Endothelial cell of umbilical vein (primary cell): ENCODE measurements around the gene ARID3B. TPM values are rescaled to one million over a fixed set of nuclear protein-coding genes. Genes with fewer than 3 reads are reported as not detected.

Experiments used
- BruUV-seq: library from RNA; stranded (reverse); fragments of 400-500 nt; replicated peaks from 2 replicates; lab custom pipeline; 2021; lab: Mats Ljungman, UMichigan
- CTCF ChIA-PET: fragments of 300-600, 350-600 bp; sonication (Branson Sonifier 250); formaldehyde crosslinking; loops from one replicate; lab custom pipeline; 2021; ENCODE audit warnings: antibody characterized with exemption, inconsistent platforms; lab: Charles Lee
- POLR2A ChIA-PET: fragments of 300-600, 350-600 bp; sonication (Branson Sonifier 250); formaldehyde crosslinking; loops from one replicate; lab custom pipeline; 2021; ENCODE audit warnings: antibody characterized with exemption, inconsistent platforms; lab: Charles Lee
- DNase-seq: peaks from one replicate; pipeline ENCODE4 v3.0.0-alpha.2; 2011; ENCODE audit warnings: low read depth, low spot score
- FAIRE-seq: peaks from 2 replicates; lab custom pipeline; 2011; peaks lifted over from hg19 to GRCh38; lab: Jason Lieb, UNC
- H2AFZ ChIP-seq: 2 replicates; pipeline ENCODE4 v1.6.0; 2012; ENCODE audit warnings: low read depth, low read length, control low read depth, inconsistent platforms
- H3K27ac ChIP-seq: 2 replicates; pipeline ENCODE4 v1.5.1; 2011; ENCODE audit warnings: low read depth, mild to moderate bottlenecking, control low read depth, low read length, moderate library complexity; ENCODE audit not compliant: insufficient read depth
- H3K27me3 ChIP-seq, 2 experiments: 2 replicates each; pipeline versions ENCODE4 v1.6.0 to v1.6.1; 2011; ENCODE audit warnings: low read length in 2 of 2, mixed read lengths in 1 of 2; ENCODE audit not compliant: control insufficient read depth in 2 of 2, insufficient read depth in 2 of 2
- H3K36me3 ChIP-seq, 2 experiments: 2 replicates in 1 of 2; 3 replicates in 1 of 2; pipeline ENCODE4 v1.5.1; 2011; ENCODE audit warnings: low read length in 2 of 2, mild to moderate bottlenecking in 1 of 2, moderate library complexity in 1 of 2; ENCODE audit not compliant: control insufficient read depth in 2 of 2, insufficient read depth in 2 of 2; ENCODE audit errors: extremely low read depth in 1 of 2
- H3K4me1 ChIP-seq: 3 replicates; pipeline ENCODE4 v1.5.1; 2011; ENCODE audit warnings: mild to moderate bottlenecking, low read length; ENCODE audit not compliant: control insufficient read depth, insufficient read depth; ENCODE audit errors: extremely low read depth
- H3K4me2 ChIP-seq: 2 replicates; pipeline ENCODE4 v1.6.1; 2011; ENCODE audit warnings: low read length, control low read depth, mixed read lengths; ENCODE audit not compliant: insufficient read depth
- H3K4me3 ChIP-seq, 3 experiments: fragments of 200-600 bp in 1 of 3; sonication (generic), shearing (Covaris generic) in 1 of 3; replicated peaks in 1 of 3; 2 replicates each; pipeline ENCODE4 v1.5.1; 2011 to 2016; ENCODE audit warnings: control low read depth in 3 of 3, low read length in 3 of 3, mild to moderate bottlenecking in 2 of 3, inconsistent platforms in 1 of 3, low read depth in 1 of 3, moderate library complexity in 1 of 3; ENCODE audit not compliant: insufficient read depth in 1 of 3
- H3K79me2 ChIP-seq: 2 replicates; pipeline ENCODE4 v1.6.0; 2012; ENCODE audit warnings: low read length, inconsistent platforms; ENCODE audit not compliant: control insufficient read depth, insufficient read depth
- H3K9ac ChIP-seq: replicated peaks from 2 replicates; pipeline ENCODE3; 2011; ENCODE audit warnings: low read length, control low read depth; ENCODE audit not compliant: insufficient read depth; ENCODE audit errors: extremely low read depth
- H3K9me1 ChIP-seq: replicated peaks from 3 replicates; pipeline ENCODE4 v1.6.0; 2011; ENCODE audit warnings: mild to moderate bottlenecking, low read length; ENCODE audit not compliant: control insufficient read depth, insufficient read depth; ENCODE audit errors: extremely low read depth
- H3K9me3 ChIP-seq: replicated peaks from 2 replicates; pipeline ENCODE4 v1.5.1; 2012; ENCODE audit warnings: low read length, inconsistent platforms; ENCODE audit not compliant: control insufficient read depth, insufficient read depth
- H4K20me1 ChIP-seq: replicated peaks from 2 replicates; pipeline ENCODE3; 2011; ENCODE audit warnings: mild to moderate bottlenecking, low read length; ENCODE audit not compliant: control insufficient read depth, insufficient read depth; ENCODE audit errors: extremely low read depth
- CTCF ChIP-seq, 2 donors: IDR thresholded peaks; 1 replicate in 1 of 2; 2 replicates in 1 of 2; pipeline ENCODE4 v1.5.1; 2011; ENCODE audit warnings: low read length in 2 of 2, mild to moderate bottlenecking in 2 of 2, moderate library complexity in 2 of 2, control low read depth in 1 of 2, inconsistent platforms in 1 of 2, low read depth in 1 of 2; ENCODE audit not compliant: insufficient read depth in 1 of 2; ENCODE audit errors: extremely low read depth in 1 of 2
- FOS ChIP-seq: IDR thresholded peaks from 2 replicates; pipeline ENCODE4 v1.6.1; 2011; ENCODE audit warnings: mild to moderate bottlenecking, low read length, moderate library complexity, borderline replicate concordance; ENCODE audit not compliant: insufficient read depth
- GATA2 ChIP-seq: IDR thresholded peaks from 2 replicates; pipeline ENCODE4 v1.7.0; 2011; ENCODE audit warnings: low read depth, mild to moderate bottlenecking, moderate library complexity, mixed read lengths, low read length; ENCODE audit not compliant: insufficient read length, insufficient read depth
- JUN ChIP-seq: IDR thresholded peaks from 2 replicates; pipeline ENCODE4 v1.6.1; 2011; ENCODE audit warnings: borderline replicate concordance, low read depth; ENCODE audit not compliant: insufficient read length, insufficient read depth
- MYC ChIP-seq: IDR thresholded peaks from one replicate; pipeline ENCODE4 v1.6.1; 2011; ENCODE audit warnings: mild to moderate bottlenecking, low read depth, low read length
- POLR2AphosphoS5 ChIP-seq: IDR thresholded peaks from 2 replicates; pipeline ENCODE4 v1.6.1; 2012; ENCODE audit warnings: low read depth, mild to moderate bottlenecking, control low read depth, low read length, moderate library complexity; ENCODE audit not compliant: insufficient read depth
- dilution Hi-C: fragments of 300-500 bp; cut with MboI; formaldehyde crosslinking; loops from one replicate; pipeline ENCODE4 v1.15.0; 2019; ENCODE audit warnings: low sequenced_read_pairs; ENCODE audit not compliant: extremely low pct_ligation_motif_present
- intact Hi-C: fragments of 100-400 bp; cut with micrococcal nuclease; formaldehyde crosslinking; loops from one replicate; pipeline ENCODE4 v1.10.0; 2022
- polyA plus RNA-seq, 4 experiments: library from polyadenylated mRNA; depleted of rRNA in 3 of 4; stranded (reverse) in 3 of 4; unstranded in 1 of 4; fragments of >200 nt; gene quantifications; 2 replicates each; pipeline versions ENCODE4 v1.2.1 to v1.2.3, GENCODE V29; 2011 to 2012; ENCODE audit warnings: missing spikeins in 1 of 4
- total RNA-seq: library from RNA; stranded (reverse); gene quantifications from 2 replicates; pipeline ENCODE4 v1.2.3, GENCODE V29; 2021
- TF ChIP-seq, protein P1 (sequence below): IDR thresholded peaks from 2 replicates; pipeline ENCODE4 v1.6.1; 2011; ENCODE audit not compliant: insufficient read depth, insufficient read length

The ARID3B gene
- total and polyA plus RNA-seq, 2 donors (not counting 3 experiments of a cell fraction or from before 2014, with no cell fraction given): 6.2 to 10.0 TPM

- no peak overlapping the region for H3K4me3 ChIP-seq
- FAIRE-seq (no peak), DNase-seq (no peak)
- no peaks in the 10 kb centered on the region for H3K9me1 ChIP-seq
- POLR2A ChIA-PET: no interaction called here
- CTCF ChIA-PET: interaction anchor here (0.7 to 8.4 kb wide), 5 partner anchors 12 to 238 kb away, joined by 3 to 82 read pairs (median 11); no protein-coding TSS in a partner anchor
- H3K36me3 ChIP-seq: peaks cover 29 to 55% of the 10 kb centered on the region in 2 experiments
- H3K27me3 ChIP-seq: no peaks in the 10 kb centered on the region
- peaks cover 60% of the 10 kb centered on the region for H3K79me2 ChIP-seq
- H3K9me3 ChIP-seq: no peaks in the 10 kb centered on the region
- H4K20me1 ChIP-seq: peaks cover 8% of the 10 kb centered on the region
- H3K4me1 ChIP-seq: peaks cover 9% of the 10 kb centered on the region
- dilution Hi-C loops: no loop called here
- intact Hi-C loops: loop anchor here (5.0 kb wide), 1 partner anchor 183 kb away; no protein-coding TSS in a partner anchor
- no peak for TF ChIP-seq POLR2AphosphoS5
- TF ChIP-seq, protein P1, sequence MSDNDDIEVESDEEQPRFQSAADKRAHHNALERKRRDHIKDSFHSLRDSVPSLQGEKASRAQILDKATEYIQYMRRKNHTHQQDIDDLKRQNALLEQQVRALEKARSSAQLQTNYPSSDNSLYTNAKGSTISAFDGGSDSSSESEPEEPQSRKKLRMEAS: no peak
- no peak for TF ChIP-seq JUN
- TF ChIP-seq GATA2: no peak
- TF ChIP-seq MYC: no peak
- no peak for TF ChIP-seq CTCF (IDR thresholded peaks at IDR 0.05; ENCODE audit: extremely low read depth in 1 of 2, insufficient read depth in 1 of 2, low read depth in 1 of 2, low read length in 2 of 2)
- TF ChIP-seq FOS: no peak
- H2AFZ ChIP-seq: no peak overlapping the region
- no peak overlapping the region for H3K9ac ChIP-seq
- H3K4me2 ChIP-seq: no peak overlapping the region
- no TSS peak for BruUV-seq
- no peak overlapping the region for H3K27ac ChIP-seq
Observed at GRCh38 chr15:74619916-74620635, 79.1 kb downstream of the ARID3B start.
